HG02678 (cell line): Measurements from ENCODE around the gene ATP4A.
"Not testable (repeated sequence)": the region's sequence is repeated elsewhere in the genome, so short reads cannot be mapped to it uniquely, and the experiment has no call there.

Experiments used
- ATAC-seq: cut with Tn5 transposase; IDR thresholded peaks from one replicate; pipeline ENCODE4 v1.9.1; 2021; ENCODE audit warnings: mild to moderate bottlenecking, moderate library complexity; ENCODE audit not compliant: unreplicated experiment

Gene ATP4A

DNA sequence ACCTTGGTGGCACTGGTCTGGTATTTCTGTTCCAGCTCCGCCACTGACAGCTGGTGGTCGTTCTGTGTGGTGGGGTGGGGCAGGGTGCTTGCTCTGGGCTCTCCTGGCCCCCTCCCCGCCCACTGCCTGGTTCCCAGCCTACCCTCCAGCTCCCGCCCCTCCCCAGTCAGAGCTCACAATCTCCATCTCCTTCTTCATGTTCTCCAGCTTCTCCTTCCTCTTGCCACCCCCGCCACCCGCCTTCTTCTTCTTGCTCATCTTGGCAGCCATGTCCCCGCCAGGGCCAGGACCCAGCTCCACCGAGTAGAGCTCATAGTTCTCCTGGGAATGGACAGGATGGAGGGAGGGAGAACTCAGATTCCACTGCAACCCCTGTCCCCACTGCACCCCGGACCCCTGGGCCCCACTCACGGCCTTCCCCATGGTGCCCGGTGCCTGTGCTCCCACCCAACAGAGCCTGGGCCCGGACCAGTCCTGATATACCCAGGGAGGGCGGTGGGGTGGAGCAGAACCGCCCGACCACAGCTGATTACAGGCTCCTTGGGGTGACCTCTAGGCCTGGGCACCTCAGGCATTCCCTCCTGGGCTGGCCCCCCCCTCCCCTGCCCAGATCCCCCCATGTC is at the start of gene ATP4A:
ATP4A (minus strand) TSS at position 452 of the 623 bp plus-strand sequence; CDS start at position 423, 29 bp downstream.
- ATAC-seq, result no peak

DNA sequence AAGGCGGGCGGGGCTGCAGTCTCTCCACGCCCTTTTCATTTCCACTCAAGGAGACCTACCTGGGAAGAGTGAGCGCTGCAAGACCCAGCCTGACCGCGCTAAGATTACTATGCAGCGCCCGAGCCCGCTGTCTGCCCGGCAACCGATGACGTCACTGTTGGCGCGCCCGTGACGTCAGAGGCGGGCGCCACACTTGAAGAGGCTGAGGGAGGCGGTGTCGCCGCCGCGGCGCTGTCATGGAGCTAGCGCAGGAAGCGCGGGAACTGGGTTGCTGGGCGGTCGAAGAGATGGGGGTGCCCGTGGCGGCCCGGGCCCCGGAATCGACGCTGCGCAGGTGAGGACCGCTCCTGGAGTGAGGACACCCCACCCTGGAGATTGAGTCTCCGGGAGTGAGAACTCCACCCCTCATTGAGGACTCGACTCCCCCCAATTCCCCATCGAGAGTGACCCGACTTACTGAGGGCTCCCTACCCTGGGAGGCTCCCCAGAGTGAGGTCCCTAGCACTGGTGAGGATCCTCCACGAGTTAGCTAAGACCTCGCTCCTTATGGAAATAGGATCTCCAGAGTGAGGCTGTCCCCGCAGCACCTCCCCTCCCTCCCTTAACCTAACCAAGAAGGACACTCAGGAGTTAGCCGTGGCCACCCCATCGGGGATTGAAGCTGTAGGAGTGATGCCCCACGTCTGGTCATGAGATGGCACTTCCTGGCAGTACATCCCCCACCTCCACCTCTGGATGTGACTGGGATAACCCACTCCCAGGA is 49.3 kb upstream of the ATP4A start, which contains the start of gene HAUS5:
HAUS5 (plus strand) TSS at position 177 of the 763 bp plus-strand sequence; CDS start at position 237, 60 bp downstream.
- ATAC-seq, result peak; percentile 84

DNA sequence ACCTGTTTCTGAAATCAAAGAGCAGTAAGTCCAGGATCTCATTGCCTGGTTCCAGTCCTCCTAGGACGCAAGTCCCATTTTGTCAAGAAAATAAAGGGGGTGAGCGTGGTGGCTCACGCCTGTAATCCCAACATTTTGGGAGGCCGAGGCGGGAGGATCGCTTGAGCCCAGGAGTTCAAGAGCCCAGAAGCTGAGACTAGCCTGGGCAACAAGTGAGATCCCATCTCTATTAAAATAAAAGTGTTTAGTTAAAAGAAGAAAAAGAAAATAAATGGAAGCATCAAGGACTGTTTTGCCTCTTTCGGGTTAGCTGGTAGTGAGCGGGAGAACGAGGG is 48.7 kb upstream of the ATP4A start:
- ATAC-seq, result no peak

DNA sequence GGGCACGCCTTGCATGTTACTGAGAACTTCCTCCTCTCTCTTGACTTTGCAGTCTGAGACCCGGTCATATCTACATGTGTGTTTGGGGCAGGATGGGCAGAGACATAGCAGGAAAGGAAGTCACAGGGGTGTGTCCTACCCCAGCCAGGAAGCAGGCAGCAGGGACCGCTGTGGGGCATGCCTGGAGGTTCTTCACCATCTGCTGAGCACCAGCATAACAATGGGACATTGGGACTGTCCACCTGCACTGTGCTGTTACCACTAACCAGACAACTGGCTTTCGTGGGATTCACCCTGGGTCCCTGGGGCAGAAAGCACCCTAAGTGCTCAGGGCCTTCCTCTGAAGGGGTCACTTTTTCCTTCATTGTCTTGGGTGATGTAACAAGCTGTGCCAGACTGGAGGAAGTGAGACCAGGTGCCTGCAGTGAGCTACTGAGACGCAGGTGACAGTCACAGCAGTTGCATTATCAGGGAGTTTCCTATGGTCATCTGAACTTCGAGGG is 46.4 kb upstream of the ATP4A start:
- ATAC-seq, result no peak

DNA sequence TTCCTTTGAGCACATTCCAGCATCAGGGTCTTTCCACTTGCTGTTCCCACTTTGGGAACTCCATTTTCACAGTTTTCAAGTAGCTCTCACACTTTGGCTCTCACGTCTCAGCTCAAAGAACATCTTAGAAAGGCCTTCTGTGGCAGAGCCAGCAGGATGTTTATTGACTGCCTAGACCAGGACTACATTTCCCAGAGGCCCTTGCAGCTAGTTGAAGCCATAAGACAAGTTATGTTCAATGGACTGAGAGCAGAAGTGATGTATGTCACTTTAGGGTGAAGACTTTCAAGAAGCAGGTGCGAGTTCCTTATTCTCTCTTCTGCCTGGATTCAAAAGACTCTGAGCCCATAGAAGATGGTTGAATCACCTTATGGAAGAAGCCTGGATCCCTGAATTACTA is 44.8 kb upstream of the ATP4A start:
- ATAC-seq, result no peak

DNA sequence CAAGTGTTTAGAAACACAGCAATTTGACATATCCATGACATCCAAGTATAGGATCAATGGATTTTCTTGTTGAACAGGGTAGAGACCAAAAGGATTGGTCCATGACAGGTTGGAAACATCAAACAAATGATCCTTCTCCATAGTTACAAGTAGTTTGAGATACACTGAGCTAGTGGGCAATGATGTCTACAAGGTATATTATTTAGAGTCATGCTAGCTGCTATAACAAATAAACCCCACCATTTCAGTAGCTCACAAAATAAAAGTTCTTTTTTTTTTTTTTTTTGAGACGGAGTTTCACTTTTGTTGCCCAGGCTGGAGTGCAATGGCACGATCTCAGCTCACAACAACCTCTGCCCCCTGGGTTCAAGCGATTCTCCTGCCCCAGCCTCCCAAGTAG is 44.2 kb upstream of the ATP4A start:
- no peak for ATAC-seq

DNA sequence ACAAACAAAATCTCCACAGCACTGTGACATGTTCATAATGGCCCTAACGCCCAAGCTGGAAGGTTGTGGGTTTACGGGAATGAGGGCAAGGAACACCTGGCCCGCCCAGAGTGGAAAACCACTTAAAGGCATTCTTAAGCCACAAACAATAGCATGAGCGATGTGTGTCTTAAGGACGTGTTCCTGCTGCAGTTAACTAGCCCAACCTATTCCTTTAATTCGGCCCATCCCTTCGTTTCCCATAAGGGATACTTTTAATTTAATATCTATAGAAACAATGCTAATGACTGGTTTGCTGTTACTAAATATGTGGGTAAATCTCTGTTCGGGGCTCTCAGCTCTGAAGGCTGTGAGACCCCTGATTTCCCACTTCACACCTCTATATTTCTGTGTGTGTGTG is 43.7 kb upstream of the ATP4A start:
- ATAC-seq, result not testable (repeated sequence)

DNA sequence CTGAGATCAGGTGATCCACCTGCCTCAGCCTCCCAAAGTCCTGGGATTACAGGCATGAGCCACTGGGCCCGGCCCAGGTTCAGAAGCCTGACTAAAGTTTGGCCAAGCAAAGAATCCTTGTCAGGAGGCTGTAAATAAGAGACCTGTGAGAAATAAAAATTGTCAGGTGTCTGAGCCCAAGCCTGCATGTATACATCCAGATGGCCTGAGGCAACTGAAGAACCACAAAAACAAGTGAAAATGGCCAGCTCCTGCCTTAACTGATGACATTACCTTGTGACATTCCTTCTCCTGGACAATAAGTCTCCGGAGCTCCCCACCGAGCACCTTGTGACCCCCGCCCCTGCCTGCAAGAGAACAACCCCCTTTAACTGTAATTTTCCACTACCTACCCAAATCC is 41.0 kb upstream of the ATP4A start:
- not testable (repeated sequence) for ATAC-seq

DNA sequence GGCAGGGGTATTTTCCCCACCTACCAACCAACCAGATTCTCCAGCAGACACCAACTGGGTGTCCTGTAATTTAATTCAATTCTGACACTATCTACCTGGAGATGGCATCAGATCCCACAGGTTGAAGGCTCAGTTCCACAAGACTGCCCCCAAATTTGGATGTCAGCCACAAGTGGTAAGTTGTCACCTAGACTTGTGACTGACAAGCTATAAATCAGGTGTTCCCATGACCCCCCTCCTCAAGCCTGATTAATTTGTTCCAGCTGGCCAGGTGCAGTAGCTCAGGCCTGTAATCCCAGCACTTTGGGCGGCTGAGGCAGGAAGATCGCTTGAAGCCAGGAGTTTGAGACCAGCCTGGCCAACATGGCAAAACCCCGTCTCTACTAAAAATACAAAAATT is 38.5 kb upstream of the ATP4A start:
- no peak for ATAC-seq

DNA sequence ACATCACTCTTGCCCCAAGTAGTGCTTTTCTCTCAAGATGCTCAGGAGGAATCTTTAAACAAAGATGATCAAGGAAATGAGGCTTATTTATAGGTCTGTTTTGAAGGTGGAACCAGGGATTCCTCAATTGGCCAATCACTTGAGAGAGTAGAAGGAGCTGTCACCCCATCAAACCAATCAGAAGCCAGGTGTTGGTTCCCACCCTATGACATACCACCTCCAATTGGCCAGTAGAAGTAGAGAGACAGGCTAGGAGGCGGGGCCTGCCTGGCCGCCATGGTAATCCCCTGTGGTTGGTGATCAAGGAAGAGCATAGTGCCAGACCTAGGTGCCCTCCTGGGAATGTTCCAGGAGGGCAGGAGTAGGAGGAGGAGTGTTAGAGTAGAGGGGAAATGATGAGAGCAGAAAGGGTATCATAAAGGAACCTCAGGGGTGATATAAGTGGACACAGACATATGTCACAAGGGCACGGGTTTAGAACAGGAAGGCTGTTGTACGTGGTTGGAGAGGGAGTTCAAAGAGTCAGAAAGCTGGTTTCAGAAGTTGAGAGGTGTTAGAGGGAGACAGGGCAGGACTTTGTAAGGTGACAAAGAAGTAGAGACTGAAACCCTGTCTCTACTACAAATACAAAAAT is 33.0 kb upstream of the ATP4A start:
- ATAC-seq, result peak; percentile 60

DNA sequence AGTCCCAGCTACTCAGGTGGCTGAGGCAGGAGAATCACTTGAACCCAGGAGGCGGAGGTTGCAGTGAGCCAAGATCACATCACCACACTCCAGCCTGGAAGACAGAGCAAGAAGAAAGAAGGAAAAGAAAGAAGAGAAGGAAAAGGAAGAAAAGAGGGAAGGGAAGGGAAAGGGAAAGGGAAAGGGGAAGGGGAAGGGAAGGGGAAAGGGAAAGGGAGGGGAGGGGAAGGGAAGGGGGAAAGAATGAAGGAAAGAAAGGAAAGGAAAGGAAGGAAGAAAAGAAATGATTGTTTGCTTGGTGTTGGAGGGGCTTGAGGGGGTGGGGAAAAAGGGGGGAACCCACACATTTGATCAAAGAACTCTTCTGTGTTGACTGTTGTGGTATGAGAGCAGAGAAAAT is 32.5 kb upstream of the ATP4A start:
- ATAC-seq, result no peak

DNA sequence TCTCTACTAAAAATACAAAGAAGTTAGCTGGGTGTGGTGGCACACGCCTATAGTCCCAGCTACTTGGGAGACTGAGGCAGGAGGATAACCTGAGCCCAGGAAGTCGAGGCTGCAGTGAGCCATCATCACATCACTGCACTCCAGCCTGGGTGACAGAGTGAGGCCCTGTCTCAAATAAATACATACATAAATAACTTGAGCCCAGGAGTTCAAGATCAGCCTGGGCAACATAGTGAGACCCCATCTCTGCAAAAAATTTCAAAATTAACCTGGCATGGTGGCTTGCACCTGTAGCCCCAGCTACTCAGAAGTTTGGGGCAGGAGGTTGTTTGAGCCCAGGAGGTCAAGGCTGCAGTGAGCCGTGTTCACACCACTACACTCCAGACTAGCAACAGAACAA is 31.6 kb upstream of the ATP4A start:
- ATAC-seq, result not testable (repeated sequence)

DNA sequence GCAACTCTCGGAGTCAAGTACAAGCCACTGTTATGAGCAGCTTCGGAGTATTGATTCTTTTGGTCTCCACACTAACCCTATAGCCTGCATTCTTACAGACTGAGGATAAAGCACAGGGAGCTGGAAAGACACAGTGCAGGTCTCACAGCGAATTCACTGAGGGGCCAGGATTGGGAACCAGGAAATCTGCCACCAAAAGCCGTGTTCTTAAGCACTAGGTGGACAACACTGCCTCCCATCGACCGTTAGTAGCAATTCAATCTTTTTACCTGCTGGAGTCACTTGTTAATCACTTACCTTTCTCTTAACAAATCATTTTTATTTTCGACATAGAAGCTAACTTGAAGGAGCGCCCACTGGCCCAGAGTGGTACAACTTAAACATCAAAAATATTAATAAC is 28.8 kb upstream of the ATP4A start:
- ATAC-seq, result no peak

DNA sequence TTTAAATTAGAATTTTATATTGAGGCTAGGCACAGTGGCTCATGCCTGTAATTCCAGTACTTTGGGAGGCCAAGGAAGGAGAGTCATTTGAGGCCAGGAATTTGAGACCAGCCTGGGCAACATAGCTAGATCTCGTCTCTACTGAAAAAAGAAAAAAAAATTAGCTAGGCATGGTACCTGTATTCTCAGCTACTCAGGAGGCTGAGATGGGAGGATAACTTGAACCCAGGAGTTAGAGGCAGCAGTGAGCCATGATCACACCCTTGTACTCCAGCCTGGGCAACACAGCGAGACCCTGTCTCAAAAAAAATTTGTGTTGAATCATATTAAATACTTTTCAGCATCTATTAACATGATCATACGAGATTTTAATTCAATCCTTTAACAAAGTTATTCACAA is 27.4 kb upstream of the ATP4A start:
- ATAC-seq, result no peak

DNA sequence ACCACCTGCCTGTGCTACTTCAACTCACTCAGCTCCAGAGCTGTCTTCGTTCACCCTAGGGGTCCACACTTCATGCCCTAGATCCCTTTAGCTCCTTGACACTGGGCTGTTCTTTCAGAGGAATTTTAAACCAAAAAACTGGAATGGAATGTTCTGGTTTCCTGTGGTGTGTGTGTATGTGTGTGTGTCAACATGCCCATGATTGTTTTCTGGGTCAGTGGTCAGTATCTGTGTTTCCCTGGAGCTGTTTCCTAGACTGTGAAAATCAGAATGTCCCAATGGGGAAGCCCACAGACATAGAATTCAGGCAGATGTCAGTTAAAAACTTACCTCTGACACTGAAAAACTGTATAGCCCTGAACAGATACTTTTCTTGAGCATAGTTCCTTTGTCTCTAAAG is 23.9 kb upstream of the ATP4A start:
- ATAC-seq, result no peak

DNA sequence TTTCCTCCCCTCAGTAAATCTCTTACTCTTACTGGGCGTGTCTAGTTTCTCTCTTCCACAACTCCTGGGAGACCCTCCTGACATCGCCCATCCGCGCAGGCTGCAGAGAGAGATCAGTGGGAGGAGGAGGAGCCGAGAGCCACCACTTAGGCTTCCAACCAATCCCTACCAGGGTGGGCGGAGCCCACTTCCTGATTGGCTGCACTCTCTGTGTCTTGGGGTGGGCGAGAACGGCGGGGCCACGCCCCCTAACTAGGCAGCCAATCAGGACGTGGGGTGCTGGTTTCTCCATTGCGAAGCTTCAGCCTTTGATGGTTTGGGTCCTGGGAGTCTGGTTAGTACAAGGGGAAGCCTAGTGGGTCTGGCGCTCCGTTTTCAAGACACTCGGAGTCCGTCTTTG is 22.4 kb upstream of the ATP4A start, which contains the start of gene PMIS2:
PMIS2 (plus strand) TSS at position 326 of the 400 bp plus-strand sequence. CDS start 87 bp downstream, outside the sequence.
- ATAC-seq, result no peak

DNA sequence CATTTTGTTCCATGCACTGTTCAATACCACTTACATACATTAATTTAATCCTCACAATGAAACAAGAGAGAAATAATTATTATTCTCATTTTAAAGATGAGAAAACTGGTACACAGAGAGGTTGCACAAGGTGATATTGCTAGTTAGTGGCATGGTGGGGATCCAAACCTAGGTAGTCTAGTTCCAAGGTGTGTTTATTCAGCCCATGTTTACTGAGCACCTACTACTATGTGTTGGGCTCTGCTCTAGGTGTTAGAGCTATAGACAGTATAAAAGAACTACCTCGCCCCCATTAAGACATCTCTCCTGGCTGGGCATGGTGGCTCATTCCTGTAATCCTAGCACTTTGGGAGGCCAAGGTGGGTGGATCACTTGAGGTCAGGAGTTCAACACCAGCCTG is 19.3 kb upstream of the ATP4A start:
- no peak for ATAC-seq

DNA sequence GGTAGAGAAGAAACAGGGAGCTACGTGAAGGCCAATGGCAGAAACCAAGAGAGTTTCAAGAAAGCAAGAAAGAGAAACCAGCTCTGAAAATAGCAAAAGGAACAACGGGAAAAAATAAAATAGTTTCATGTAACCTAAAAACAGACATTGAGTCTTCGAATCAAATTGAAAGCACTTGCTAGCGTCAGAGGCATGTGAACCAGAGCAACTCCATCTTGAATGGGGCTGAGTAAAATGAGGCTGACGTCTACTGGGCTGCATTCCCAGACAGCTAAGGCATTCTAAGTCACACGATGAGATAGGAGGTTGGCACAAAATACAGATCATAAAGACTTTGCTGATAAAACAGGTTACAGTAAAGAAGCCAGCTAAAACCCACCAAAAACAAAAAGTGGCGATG is 15.2 kb upstream of the ATP4A start:
- no peak for ATAC-seq

DNA sequence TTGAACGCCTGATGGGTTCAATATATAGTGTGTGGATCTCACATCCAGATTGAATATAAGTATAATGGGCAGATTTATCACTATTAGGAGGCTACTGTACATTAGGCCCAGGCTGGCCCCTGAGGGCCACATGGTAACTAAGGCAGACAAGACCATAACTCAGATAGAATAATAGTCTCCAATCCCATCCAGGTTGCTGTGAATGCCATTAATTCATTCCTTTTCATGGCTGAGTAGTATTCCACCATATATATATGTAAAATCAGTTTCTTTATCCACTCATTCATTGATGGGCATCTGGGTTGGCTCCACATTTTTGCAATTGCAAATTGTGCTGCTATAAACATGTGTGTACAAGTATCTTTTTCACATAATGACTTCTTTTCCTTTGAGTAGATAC is 14.5 kb upstream of the ATP4A start:
- no peak for ATAC-seq

DNA sequence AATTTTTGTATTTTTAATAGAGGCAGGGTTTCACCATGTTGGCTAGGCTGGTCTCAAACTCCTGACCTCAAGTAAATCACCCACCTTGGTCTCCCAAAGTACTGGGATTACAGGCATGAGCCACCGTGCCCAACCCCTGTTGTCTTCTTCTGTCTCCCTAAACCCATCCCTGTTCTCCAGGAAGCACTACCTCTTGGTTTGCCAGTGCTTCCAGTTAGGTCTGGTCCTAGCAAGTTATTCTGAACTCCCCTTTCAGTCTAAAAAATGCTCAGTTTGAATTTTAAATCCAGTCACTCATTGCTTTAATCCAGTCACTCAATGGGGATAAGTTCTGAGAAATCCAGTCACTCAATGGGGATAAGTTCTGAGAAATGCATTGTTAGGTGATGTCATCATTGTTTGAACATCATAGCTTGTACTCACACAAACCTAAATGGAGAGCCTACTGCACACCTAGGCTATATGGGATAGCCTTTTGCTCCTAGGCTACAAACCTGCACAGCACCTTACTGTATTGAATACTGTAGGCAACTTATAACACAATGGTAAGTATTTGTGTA is 8.0 kb upstream of the ATP4A start:
- no peak for ATAC-seq

DNA sequence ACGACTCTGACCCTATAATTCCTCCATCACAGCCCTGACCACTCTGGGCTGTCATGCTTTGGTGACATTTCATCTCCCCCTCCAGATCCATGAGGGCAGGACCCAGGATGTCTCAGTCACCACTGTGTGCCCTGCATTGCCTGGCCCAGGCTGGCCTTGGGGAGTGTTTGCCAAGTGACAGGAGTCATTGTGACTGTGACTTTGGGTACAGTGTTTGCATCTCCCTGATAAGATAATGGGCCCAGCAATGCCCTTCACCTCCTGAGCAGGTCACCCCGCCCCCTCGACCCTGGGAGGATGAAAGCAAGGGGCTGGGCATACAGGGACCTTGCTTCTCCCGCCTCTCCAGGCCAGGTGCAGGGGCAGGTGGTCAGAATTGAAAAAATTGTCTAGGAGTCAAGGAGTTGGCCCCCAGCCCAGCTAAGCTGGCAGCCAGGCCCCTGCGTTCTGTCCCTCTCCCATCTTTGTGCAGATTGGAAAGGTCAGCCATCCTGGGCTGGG is 5.9 kb upstream of the ATP4A start:
- ATAC-seq, result no peak
